SK-N-SH treated with all-trans-retinoic acid at 6 μM for 48 hours (cell line): Measurements from ENCODE around the gene AZIN2.
"Not testable (repeated sequence)": the region's sequence is repeated elsewhere in the genome, so short reads cannot be mapped to it uniquely, and the experiment has no call there.

Experiments used
- ARNTL ChIP-seq: fragments of 450-650 bp; formaldehyde crosslinking; IDR thresholded peaks from 2 replicates; pipeline ENCODE4 v1.5.0; 2020; ENCODE audit warnings: low read depth, mild to moderate bottlenecking, moderate library complexity, borderline replicate concordance
- CSDC2 ChIP-seq: fragments of 250-450 bp; sonication (Bioruptor Pico); IDR thresholded peaks from 2 replicates; pipeline ENCODE4 v1.5.0; 2020; ENCODE audit warnings: mild to moderate bottlenecking, moderate library complexity
- OSR1 ChIP-seq: fragments of 250-450 bp; sonication (Bioruptor Pico); IDR thresholded peaks from 2 replicates; pipeline ENCODE4 v1.8.0; 2022; ENCODE audit warnings: moderate library complexity, mild to moderate bottlenecking, inconsistent platforms
- RARB ChIP-seq: fragments of 250-450 bp; sonication (Bioruptor Pico); IDR thresholded peaks from 2 replicates; pipeline ENCODE4 v1.8.0; 2021; ENCODE audit warnings: mild to moderate bottlenecking, moderate library complexity
- TOX ChIP-seq: fragments of 250-450 bp; sonication (Bioruptor Pico); IDR thresholded peaks from 2 replicates; pipeline ENCODE4 v1.8.0; 2021; ENCODE audit warnings: mild to moderate bottlenecking, moderate library complexity, borderline replicate concordance
- ZFP3 ChIP-seq: fragments of 250-450 bp; sonication (Bioruptor Pico); IDR thresholded peaks from 2 replicates; pipeline ENCODE4 v1.5.0; 2020; ENCODE audit warnings: mild to moderate bottlenecking, moderate library complexity
- ZFP30 ChIP-seq: fragments of 450-650 bp; formaldehyde crosslinking; IDR thresholded peaks from 2 replicates; pipeline ENCODE4 v1.5.0; 2022; ENCODE audit warnings: mild to moderate bottlenecking, moderate library complexity
- ZNF565 ChIP-seq: fragments of 450-650 bp; formaldehyde crosslinking; conservative IDR thresholded peaks from 2 replicates; pipeline ENCODE4 v1.5.0; 2020; ENCODE audit warnings: low read depth, mild to moderate bottlenecking, moderate library complexity
- TF ChIP-seq, protein P1 (sequence below): fragments of 250-450 bp; sonication (Bioruptor Pico); IDR thresholded peaks from 2 replicates; pipeline ENCODE4 v1.5.1; 2020; ENCODE audit warnings: low read depth, mild to moderate bottlenecking, moderate library complexity
- TF ChIP-seq, protein P2 (sequence below): fragments of 250-450 bp; sonication (Bioruptor Pico); IDR thresholded peaks from 2 replicates; pipeline ENCODE4 v1.8.0; 2020; ENCODE audit warnings: mild to moderate bottlenecking, moderate library complexity, borderline replicate concordance

DNA sequence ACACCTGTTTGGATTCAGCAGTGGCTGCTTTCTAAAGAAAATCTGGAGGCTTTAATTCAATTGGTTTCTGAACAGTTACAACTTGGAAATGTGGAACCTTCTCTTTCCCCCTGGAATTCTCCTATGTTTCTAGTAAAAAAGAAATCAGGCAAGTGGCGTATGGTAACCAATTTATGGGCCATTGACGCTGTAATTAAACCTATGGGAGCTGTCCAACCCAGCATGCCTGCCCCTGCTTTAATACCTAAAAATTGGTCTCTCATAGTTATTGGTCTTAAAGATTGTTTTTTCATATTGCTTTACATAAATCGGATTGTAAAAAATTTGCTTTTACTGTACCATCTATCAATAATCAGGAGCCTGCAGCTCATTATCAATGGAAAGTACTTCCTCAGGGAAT, 14.5 kb upstream of the AZIN2 start:
- TF ChIP-seq, protein P1, sequence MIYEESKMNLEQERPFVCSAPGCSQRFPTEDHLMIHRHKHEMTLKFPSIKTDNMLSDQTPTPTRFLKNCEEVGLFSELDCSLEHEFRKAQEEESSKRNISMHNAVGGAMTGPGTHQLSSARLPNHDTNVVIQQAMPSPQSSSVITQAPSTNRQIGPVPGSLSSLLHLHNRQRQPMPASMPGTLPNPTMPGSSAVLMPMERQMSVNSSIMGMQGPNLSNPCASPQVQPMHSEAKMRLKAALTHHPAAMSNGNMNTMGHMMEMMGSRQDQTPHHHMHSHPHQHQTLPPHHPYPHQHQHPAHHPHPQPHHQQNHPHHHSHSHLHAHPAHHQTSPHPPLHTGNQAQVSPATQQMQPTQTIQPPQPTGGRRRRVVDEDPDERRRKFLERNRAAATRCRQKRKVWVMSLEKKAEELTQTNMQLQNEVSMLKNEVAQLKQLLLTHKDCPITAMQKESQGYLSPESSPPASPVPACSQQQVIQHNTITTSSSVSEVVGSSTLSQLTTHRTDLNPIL (CRISPR knock-in tag): not testable (repeated sequence)
- TF ChIP-seq, protein P2, sequence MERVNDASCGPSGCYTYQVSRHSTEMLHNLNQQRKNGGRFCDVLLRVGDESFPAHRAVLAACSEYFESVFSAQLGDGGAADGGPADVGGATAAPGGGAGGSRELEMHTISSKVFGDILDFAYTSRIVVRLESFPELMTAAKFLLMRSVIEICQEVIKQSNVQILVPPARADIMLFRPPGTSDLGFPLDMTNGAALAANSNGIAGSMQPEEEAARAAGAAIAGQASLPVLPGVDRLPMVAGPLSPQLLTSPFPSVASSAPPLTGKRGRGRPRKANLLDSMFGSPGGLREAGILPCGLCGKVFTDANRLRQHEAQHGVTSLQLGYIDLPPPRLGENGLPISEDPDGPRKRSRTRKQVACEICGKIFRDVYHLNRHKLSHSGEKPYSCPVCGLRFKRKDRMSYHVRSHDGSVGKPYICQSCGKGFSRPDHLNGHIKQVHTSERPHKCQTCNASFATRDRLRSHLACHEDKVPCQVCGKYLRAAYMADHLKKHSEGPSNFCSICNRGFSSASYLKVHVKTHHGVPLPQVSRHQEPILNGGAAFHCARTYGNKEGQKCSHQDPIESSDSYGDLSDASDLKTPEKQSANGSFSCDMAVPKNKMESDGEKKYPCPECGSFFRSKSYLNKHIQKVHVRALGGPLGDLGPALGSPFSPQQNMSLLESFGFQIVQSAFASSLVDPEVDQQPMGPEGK (CRISPR knock-in tag): not testable (repeated sequence)
- not testable (repeated sequence) for TF ChIP-seq RARB (CRISPR knock-in tag); TOX (CRISPR knock-in tag); CSDC2 (CRISPR knock-in tag); ZFP30 (CRISPR knock-in tag); OSR1 (CRISPR knock-in tag); ARNTL (CRISPR knock-in tag); ZFP3; ZNF565
